Activated CD8-positive, alpha-beta memory T cell treated with anti-CD3 and anti-CD28 coated beads, Interleukin-2, amount 10 ng/mL, durations not matched to agents 7 days and 5 days (primary cell): ENCODE data around the gene CCDC27. TPM values are rescaled to one million over a fixed set of nuclear protein-coding genes. Genes with fewer than 3 reads are reported as not detected.

Experiments
- ATAC-seq: fragments of 150-1000 bp; cut with Tn5 transposase; one replicate; pipeline ENCODE4 v1.10.0; 2021; ENCODE audit warnings: moderate library complexity
- CTCF ChIA-PET: fragments of 350-600 bp; sonication (Branson Sonifier 250); formaldehyde crosslinking; loops from one replicate; lab custom pipeline; 2021; ENCODE audit warnings: antibody characterized with exemption; lab: Charles Lee
- DNase-seq: peaks from one replicate; pipeline ENCODE4 v3.0.0-alpha.2; 2020
- H3K27ac Mint-ChIP-seq: one replicate; pipeline ENCODE4 v1.8.0; 2021; ENCODE audit warnings: mild to moderate bottlenecking, mixed read lengths
- H3K27me3 Mint-ChIP-seq: one replicate; pipeline ENCODE4 v1.8.0; 2021; ENCODE audit warnings: mixed read lengths
- H3K36me3 Mint-ChIP-seq: one replicate; pipeline ENCODE4 v1.8.0; 2021; ENCODE audit warnings: mild to moderate bottlenecking, mixed read lengths
- H3K4me1 Mint-ChIP-seq: one replicate; pipeline ENCODE4 v1.8.0; 2021; ENCODE audit warnings: mixed read lengths
- H3K4me3 Mint-ChIP-seq: one replicate; pipeline ENCODE4 v1.8.0; 2021; ENCODE audit warnings: mild to moderate bottlenecking, moderate library complexity, mixed read lengths
- H3K9me3 Mint-ChIP-seq: one replicate; pipeline ENCODE4 v1.8.0; 2022; ENCODE audit warnings: low read depth, mixed read lengths
- total RNA-seq, 2 experiments: library from RNA; stranded (reverse); gene quantifications; one replicate each; pipeline ENCODE4 v1.2.3, GENCODE V29; 2021

Gene CCDC27
- total RNA-seq, 2 experiments from 2014 or later = not detected

- H3K36me3 Mint-ChIP-seq = no peaks in the 10 kb centered on the region
- no peak for DNase-seq
- no peaks in the 10 kb centered on the region for H3K27me3 Mint-ChIP-seq
- CTCF ChIA-PET = no interaction called here
- no peak overlapping the region for H3K27ac Mint-ChIP-seq
- H3K4me3 Mint-ChIP-seq = no peak overlapping the region
- no peaks in the 10 kb centered on the region for H3K9me3 Mint-ChIP-seq
- ATAC-seq = no peak
- peaks cover 3% of the 10 kb centered on the region for H3K4me1 Mint-ChIP-seq
Observed at GRCh38 chr1:3814771-3815561, 62.7 kb downstream of the CCDC27 start.

DNA sequence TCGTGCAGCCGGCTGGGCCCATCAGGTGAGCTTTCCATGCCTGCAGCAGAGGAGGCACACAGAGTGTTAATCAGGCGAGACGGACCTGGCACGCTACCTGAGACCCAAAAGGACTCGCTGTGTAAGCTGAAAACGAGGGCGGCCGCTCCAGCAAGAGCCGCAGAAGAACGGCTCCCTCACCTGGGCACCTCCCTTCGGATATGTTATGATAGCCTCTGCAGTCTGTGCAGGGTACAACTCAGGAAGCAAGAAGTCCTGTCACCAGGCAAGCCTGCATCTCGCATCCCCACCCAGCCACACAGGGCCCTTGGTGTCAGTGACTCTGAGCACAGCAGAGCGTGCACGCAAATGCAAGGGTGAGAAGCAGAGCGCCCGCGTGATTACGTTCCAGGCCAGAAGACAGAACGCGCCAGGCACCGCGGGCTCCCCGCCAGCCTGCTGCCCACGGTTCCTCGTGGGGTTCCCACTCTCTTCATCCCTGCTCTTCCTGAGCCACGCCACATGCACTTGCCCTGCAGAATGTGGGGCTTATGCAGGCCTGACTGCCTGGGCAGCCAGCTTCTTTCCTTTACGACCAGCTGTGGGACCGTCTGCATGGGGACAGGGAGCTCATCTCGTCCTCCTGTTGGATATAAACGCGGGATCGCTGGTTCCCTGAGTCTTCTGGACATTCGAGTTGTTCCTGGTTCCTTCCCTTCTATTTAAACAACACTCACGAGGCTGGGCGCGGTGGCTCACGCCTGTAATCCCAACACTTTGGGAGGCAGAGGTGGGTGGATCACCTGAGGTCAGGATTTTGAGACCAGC is 64.3 kb downstream of the CCDC27 start:
- no peaks in the 10 kb centered on the region for H3K36me3 Mint-ChIP-seq
- no peak overlapping the region for H3K4me3 Mint-ChIP-seq
- no peak for ATAC-seq
- no peaks in the 10 kb centered on the region for H3K9me3 Mint-ChIP-seq
- CTCF ChIA-PET = no interaction called here
- no peaks in the 10 kb centered on the region for H3K4me1 Mint-ChIP-seq
- H3K27ac Mint-ChIP-seq = no peak overlapping the region
- no peaks in the 10 kb centered on the region for H3K27me3 Mint-ChIP-seq
- no peak for DNase-seq

GRCh38 chr1:3817138-3817740 is 65.0 kb downstream of the CCDC27 start:
- ATAC-seq (no peak), DNase-seq (no peak)
- CTCF ChIA-PET = no interaction called here
- Mint-ChIP-seq H3K27me3 (no peaks in the 10 kb centered on the region), H3K27ac (no peak overlapping the region), H3K4me1 (no peaks in the 10 kb centered on the region), H3K36me3 (no peaks in the 10 kb centered on the region), H3K9me3 (no peaks in the 10 kb centered on the region), H3K4me3 (no peak overlapping the region)

DNA sequence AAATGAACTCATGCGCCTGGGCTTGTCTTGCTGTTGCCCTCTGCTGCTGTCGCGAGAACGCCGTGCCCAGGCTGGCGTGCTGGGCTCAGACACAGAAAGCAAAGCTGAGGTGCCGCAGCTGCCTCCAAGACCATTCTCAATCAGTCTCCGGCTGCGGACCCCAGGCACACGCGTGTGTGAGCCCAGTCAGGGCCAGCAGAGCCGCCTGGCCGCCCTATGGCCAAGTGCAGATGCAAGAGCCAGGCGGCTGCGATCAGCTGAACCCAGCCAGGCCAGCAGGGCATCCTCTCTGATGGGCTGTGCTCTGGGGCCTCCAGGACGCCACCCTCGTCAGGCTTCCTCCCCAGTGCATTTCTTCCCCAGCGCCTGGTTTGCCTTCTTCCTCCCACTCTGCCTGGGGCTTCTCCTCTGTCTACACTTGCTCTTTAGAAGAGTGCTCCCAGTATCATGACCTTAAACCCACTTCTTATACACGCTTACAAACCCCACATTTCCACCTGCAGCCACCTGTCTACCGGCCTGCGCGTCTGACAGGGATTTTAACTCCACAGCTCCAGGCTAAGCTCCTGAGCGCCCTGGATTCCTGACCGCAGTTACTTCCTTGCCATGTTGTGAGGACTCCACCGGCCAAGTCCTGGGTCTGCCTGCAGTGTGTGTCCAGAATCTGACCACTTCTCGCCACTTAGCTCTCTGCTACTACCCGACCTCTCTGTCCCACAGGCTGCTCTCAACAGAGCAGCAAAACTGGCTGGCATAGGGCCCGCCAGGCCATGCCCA is 65.8 kb downstream of the CCDC27 start:
- CTCF ChIA-PET = no interaction called here
- no peak overlapping the region for H3K27ac Mint-ChIP-seq

GRCh38 chr1:3819771-3820200 is 67.5 kb downstream of the CCDC27 start:
- Mint-ChIP-seq H3K27me3 (no peaks in the 10 kb centered on the region), H3K36me3 (no peaks in the 10 kb centered on the region), H3K9me3 (no peaks in the 10 kb centered on the region), H3K27ac (no peak overlapping the region), H3K4me1 (no peaks in the 10 kb centered on the region), H3K4me3 (no peak overlapping the region)
- no peak for DNase-seq
- ATAC-seq = no peak
- CTCF ChIA-PET = no interaction called here

More for the DNA sequence above, 65.8 kb downstream of the CCDC27 start:
- Mint-ChIP-seq H3K4me1 (no peaks in the 10 kb centered on the region), H3K36me3 (no peaks in the 10 kb centered on the region), H3K27me3 (no peaks in the 10 kb centered on the region), H3K4me3 (no peak overlapping the region), H3K9me3 (no peaks in the 10 kb centered on the region)
- no peak for ATAC-seq
- no peak for DNase-seq

DNA sequence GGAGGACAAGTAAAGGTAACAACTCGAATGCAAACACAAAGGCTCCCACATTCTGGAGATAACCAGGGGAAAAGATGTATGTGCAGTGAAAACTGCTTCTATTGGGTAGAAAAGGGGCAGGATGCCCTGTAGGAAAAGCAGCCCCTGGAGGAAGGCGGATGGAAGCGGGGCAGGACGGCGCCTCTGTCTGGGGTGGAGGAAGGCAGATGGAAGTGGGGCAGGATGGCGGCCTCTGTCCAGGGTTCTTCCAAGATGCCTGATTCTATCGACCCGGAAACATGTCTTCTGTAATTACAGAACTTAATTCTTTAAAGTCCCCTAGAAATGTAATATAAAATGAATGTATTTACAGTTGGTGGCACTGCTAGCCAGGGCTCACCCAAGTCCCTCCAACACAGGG is 68.1 kb downstream of the CCDC27 start:
- H3K27ac Mint-ChIP-seq = no peak overlapping the region
- no peak for ATAC-seq
- H3K27me3 Mint-ChIP-seq = no peaks in the 10 kb centered on the region
- no peaks in the 10 kb centered on the region for H3K9me3 Mint-ChIP-seq
- CTCF ChIA-PET = no interaction called here
- H3K36me3 Mint-ChIP-seq = no peaks in the 10 kb centered on the region
- DNase-seq = no peak
- H3K4me3 Mint-ChIP-seq = no peak overlapping the region
- no peaks in the 10 kb centered on the region for H3K4me1 Mint-ChIP-seq

- no peaks in the 10 kb centered on the region for H3K9me3 Mint-ChIP-seq
- ATAC-seq (no peak), DNase-seq (no peak)
- no peaks in the 10 kb centered on the region for H3K27me3 Mint-ChIP-seq
- CTCF ChIA-PET = no interaction called here
- no peaks in the 10 kb centered on the region for H3K4me1 Mint-ChIP-seq
- no peak overlapping the region for H3K4me3 Mint-ChIP-seq
- H3K36me3 Mint-ChIP-seq = peaks cover 3% of the 10 kb centered on the region
- H3K27ac Mint-ChIP-seq = no peak overlapping the region
Observed at GRCh38 chr1:3821004-3821403, 68.8 kb downstream of the CCDC27 start.

Other genes with a start within 250 kb of the CCDC27 start
- gene MEGF6, start 140.9 kb upstream of the CCDC27 start, total RNA-seq = 10 to 100 TPM in 1 of 2 experiments, 1 to 10 TPM in 1; 2.1 to 11.2 TPM
- 10 to 100 TPM in 1 of 2 experiments, 1 to 10 TPM in 1; 8.6 to 13.2 TPM for gene TPRG1L, start 127.4 kb upstream of the CCDC27 start, total RNA-seq
- gene WRAP73, start 102.3 kb upstream of the CCDC27 start, total RNA-seq = 10 to 100 TPM; 38.1 to 43.8 TPM
- 10 to 100 TPM in 1 of 2 experiments, 1 to 10 TPM in 1; 2.1 to 15.2 TPM for gene TP73, start 99.9 kb upstream of the CCDC27 start, total RNA-seq
- gene SMIM1, start 20.3 kb downstream of the CCDC27 start, total RNA-seq = not detected
- 10 to 100 TPM; 31.8 to 42.6 TPM for gene LRRC47, start 44.0 kb downstream of the CCDC27 start, total RNA-seq
- 10 to 100 TPM; 45.0 to 52.2 TPM for gene CEP104, start 104.8 kb downstream of the CCDC27 start, total RNA-seq
- 10 to 100 TPM; 11.5 to 13.9 TPM for gene DFFB, start 105.0 kb downstream of the CCDC27 start, total RNA-seq
- gene C1orf174, start 147.8 kb downstream of the CCDC27 start, total RNA-seq = 10 to 100 TPM; 30.0 to 35.8 TPM